Cerebellar nuclear complex (tissue), 1 donor: ENCODE data around the gene CHD6.
A peak's percentile ranks its signal among the peaks of the same experiment; 100 is the strongest.

Experiments
- DNase-seq, 2 experiments: peaks; one replicate each; lab custom pipeline; 2025; lab: John Stamatoyannopoulos, UW

CHD6 gene

GRCh38 chr20:41509316-41510200 lies 108.6 kb downstream of the CHD6 start:
- DNase-seq = no peak

GRCh38 chr20:41508335-41508734 lies 109.8 kb downstream of the CHD6 start:
- no peak for DNase-seq

- no peak for DNase-seq
Observed at GRCh38 chr20:41507851-41508250, 110.3 kb downstream of the CHD6 start.

- no peak for DNase-seq
Observed at GRCh38 chr20:41507436-41507835, 110.7 kb downstream of the CHD6 start.

- no peak for DNase-seq
Observed at GRCh38 chr20:41506192-41506915, 111.8 kb downstream of the CHD6 start.

GRCh38 chr20:41505184-41505583 lies 113.0 kb downstream of the CHD6 start:
- no peak for DNase-seq

- no peak for DNase-seq
Observed at GRCh38 chr20:41501376-41501775, 116.8 kb downstream of the CHD6 start.

- DNase-seq = no peak
Observed at GRCh38 chr20:41499961-41500725, 118.0 kb downstream of the CHD6 start.

GRCh38 chr20:41499064-41499463 lies 119.1 kb downstream of the CHD6 start:
- DNase-seq = no peak

GRCh38 chr20:41497186-41497895 lies 120.8 kb downstream of the CHD6 start:
- no peak for DNase-seq

- no peak for DNase-seq
Observed at GRCh38 chr20:41494451-41494850, 123.7 kb downstream of the CHD6 start.

- no peak for DNase-seq
Observed at GRCh38 chr20:41483553-41483930, 134.6 kb downstream of the CHD6 start.

GRCh38 chr20:41482647-41483552 lies 135.3 kb downstream of the CHD6 start:
- DNase-seq = no peak

GRCh38 chr20:41480054-41480770 lies 138.0 kb downstream of the CHD6 start:
- no peak for DNase-seq

- DNase-seq = no peak
Observed at GRCh38 chr20:41479113-41479512, 139.1 kb downstream of the CHD6 start.

- DNase-seq = no peak
Observed at GRCh38 chr20:41478026-41478425, 140.2 kb downstream of the CHD6 start.

GRCh38 chr20:41476446-41476845 lies 141.7 kb downstream of the CHD6 start:
- DNase-seq = no peak

- DNase-seq = peak in 1 of 2 experiments; percentile 4
Observed at GRCh38 chr20:41476013-41476441, 142.2 kb downstream of the CHD6 start.

GRCh38 chr20:41475503-41475902 lies 142.7 kb downstream of the CHD6 start:
- no peak for DNase-seq
